B cell (primary cell): ENCODE results near the gene LMBRD1.

Experiments
- EZH2 ChIP-seq: IDR thresholded peaks from 2 replicates; pipeline ENCODE4 v1.6.1; 2012; ENCODE audit warnings: borderline replicate concordance, low read depth, mild to moderate bottlenecking, moderate library complexity, low read length; ENCODE audit not compliant: insufficient read depth, poor library complexity, severe bottlenecking
- TF ChIP-seq, protein P1 (sequence below): fragments of 200-600 bp; IDR thresholded peaks from one replicate; pipeline ENCODE4 v1.8.0; 2022; ENCODE audit warnings: antibody characterized with exemption, mild to moderate bottlenecking

DNA sequence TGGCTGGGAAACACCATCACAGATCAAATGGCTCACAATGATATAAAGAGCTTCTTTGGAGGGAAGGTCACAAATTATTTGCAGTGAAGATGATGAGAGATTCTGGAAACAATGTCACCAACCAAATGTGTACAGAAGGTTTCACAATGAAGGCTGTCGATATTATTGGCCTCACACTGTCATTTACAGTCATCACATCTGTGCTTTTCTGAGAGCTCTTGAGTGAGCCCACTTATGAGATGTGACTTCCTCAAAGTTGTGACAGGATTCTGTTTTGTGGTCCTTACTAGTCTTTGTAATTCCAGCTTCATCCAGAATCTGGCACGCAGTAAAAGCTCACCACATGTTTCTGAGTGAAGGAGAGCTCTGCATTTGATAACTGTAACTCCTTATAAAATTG is 133.6 kb downstream of the LMBRD1 start:
- TF ChIP-seq, protein P1, sequence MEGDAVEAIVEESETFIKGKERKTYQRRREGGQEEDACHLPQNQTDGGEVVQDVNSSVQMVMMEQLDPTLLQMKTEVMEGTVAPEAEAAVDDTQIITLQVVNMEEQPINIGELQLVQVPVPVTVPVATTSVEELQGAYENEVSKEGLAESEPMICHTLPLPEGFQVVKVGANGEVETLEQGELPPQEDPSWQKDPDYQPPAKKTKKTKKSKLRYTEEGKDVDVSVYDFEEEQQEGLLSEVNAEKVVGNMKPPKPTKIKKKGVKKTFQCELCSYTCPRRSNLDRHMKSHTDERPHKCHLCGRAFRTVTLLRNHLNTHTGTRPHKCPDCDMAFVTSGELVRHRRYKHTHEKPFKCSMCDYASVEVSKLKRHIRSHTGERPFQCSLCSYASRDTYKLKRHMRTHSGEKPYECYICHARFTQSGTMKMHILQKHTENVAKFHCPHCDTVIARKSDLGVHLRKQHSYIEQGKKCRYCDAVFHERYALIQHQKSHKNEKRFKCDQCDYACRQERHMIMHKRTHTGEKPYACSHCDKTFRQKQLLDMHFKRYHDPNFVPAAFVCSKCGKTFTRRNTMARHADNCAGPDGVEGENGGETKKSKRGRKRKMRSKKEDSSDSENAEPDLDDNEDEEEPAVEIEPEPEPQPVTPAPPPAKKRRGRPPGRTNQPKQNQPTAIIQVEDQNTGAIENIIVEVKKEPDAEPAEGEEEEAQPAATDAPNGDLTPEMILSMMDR: no peak
- TF ChIP-seq EZH2: no peak
